Measurements from ENCODE around the gene RFX7.

The RFX7 gene

GRCh38 chr15:56038015-56038414, 205.7 kb downstream of the RFX7 start:
- TF ChIP-seq CTCF (IDR thresholded peaks at IDR 0.05; ENCODE audit: low read depth, low read length, missing control alignments): no peak
- no peak overlapping the region for H3K27ac ChIP-seq
- in situ Hi-C loops (cut with HindIII; ENCODE audit: low pct_ligation_motif_present, low sequenced_read_pairs): no loop called here
- H3K27me3 ChIP-seq (replicated peaks): no peaks in the 10 kb centered on the region
- no peak overlapping the region for H3K4me3 ChIP-seq (ENCODE audit: low read depth, low read length)
- no peaks in the 10 kb centered on the region for H3K36me3 ChIP-seq (replicated peaks)
- DNase-seq: no peak

Data from brain microvascular endothelial cell (primary cell).